HG03066 (cell line): ENCODE results near the gene SPSB4.

Source experiments
- ATAC-seq: cut with Tn5 transposase; IDR thresholded peaks from one replicate; pipeline ENCODE4 v1.9.1; 2021; ENCODE audit warnings: low read depth; ENCODE audit not compliant: unreplicated experiment

Gene SPSB4

GRCh38 chr3:141093397-141093796, 42.2 kb downstream of the SPSB4 start:
- ATAC-seq, result no peak

GRCh38 chr3:141093971-141094684, 43.0 kb downstream of the SPSB4 start:
- no peak for ATAC-seq

- no peak for ATAC-seq
Observed at GRCh38 chr3:141094790-141095545, 43.8 kb downstream of the SPSB4 start.

GRCh38 chr3:141095546-141095937, 44.4 kb downstream of the SPSB4 start:
- ATAC-seq, result no peak

GRCh38 chr3:141096164-141096563, 45.0 kb downstream of the SPSB4 start:
- ATAC-seq, result no peak

GRCh38 chr3:141096981-141097380, 45.8 kb downstream of the SPSB4 start:
- ATAC-seq, result no peak

- ATAC-seq, result no peak
Observed at GRCh38 chr3:141100112-141100511, 49.0 kb downstream of the SPSB4 start.

GRCh38 chr3:141100531-141101320, 49.6 kb downstream of the SPSB4 start:
- ATAC-seq, result no peak

- no peak for ATAC-seq
Observed at GRCh38 chr3:141102372-141102771, 51.2 kb downstream of the SPSB4 start.

- no peak for ATAC-seq
Observed at GRCh38 chr3:141103067-141103466, 51.9 kb downstream of the SPSB4 start.

- ATAC-seq, result no peak
Observed at GRCh38 chr3:141103503-141103902, 52.4 kb downstream of the SPSB4 start.

- no peak for ATAC-seq
Observed at GRCh38 chr3:141104151-141104821, 53.1 kb downstream of the SPSB4 start.

GRCh38 chr3:141105828-141106628, 54.9 kb downstream of the SPSB4 start:
- ATAC-seq, result no peak

GRCh38 chr3:141106842-141107241, 55.7 kb downstream of the SPSB4 start:
- no peak for ATAC-seq

GRCh38 chr3:141108039-141108438, 56.9 kb downstream of the SPSB4 start:
- ATAC-seq, result no peak

GRCh38 chr3:141109751-141110150, 58.6 kb downstream of the SPSB4 start:
- no peak for ATAC-seq

GRCh38 chr3:141110322-141110721, 59.2 kb downstream of the SPSB4 start:
- no peak for ATAC-seq

GRCh38 chr3:141111364-141112155, 60.4 kb downstream of the SPSB4 start:
- ATAC-seq, result no peak

- no peak for ATAC-seq
Observed at GRCh38 chr3:141112686-141113297, 61.6 kb downstream of the SPSB4 start.
